Endothelial cell of umbilical vein (primary cell): Measurements from ENCODE around the gene TSPY9. TPM values are rescaled to one million over a fixed set of nuclear protein-coding genes. Genes with fewer than 3 reads are reported as not detected.
"Not testable (repeated sequence)": the region's sequence is repeated elsewhere in the genome, so short reads cannot be mapped to it uniquely, and the experiment has no call there.

Experiments
- Bru-seq: library from RNA; stranded (reverse); fragments of 400-500 nt; gene quantifications from one replicate; lab custom pipeline; 2021; lab: Mats Ljungman, UMichigan
- BruChase-seq, 2 experiments: library from RNA; stranded (reverse); fragments of 400-500 nt; gene quantifications; one replicate each; lab custom pipeline; 2021; lab: Mats Ljungman, UMichigan
- BruUV-seq: library from RNA; stranded (reverse); fragments of 400-500 nt; replicated peaks from 2 replicates; lab custom pipeline; 2021; lab: Mats Ljungman, UMichigan
- CTCF ChIA-PET: fragments of 300-600, 350-600 bp; sonication (Branson Sonifier 250); formaldehyde crosslinking; loops from one replicate; lab custom pipeline; 2021; ENCODE audit warnings: antibody characterized with exemption, inconsistent platforms; lab: Charles Lee
- POLR2A ChIA-PET: fragments of 300-600, 350-600 bp; sonication (Branson Sonifier 250); formaldehyde crosslinking; loops from one replicate; lab custom pipeline; 2021; ENCODE audit warnings: antibody characterized with exemption, inconsistent platforms; lab: Charles Lee
- DNase-seq: peaks from one replicate; pipeline ENCODE4 v3.0.0-alpha.2; 2011; ENCODE audit warnings: low read depth, low spot score
- FAIRE-seq: peaks from 2 replicates; lab custom pipeline; 2011; peaks lifted over from hg19 to GRCh38; lab: Jason Lieb, UNC
- H2AFZ ChIP-seq: 2 replicates; pipeline ENCODE4 v1.6.0; 2012; ENCODE audit warnings: low read depth, low read length, control low read depth, inconsistent platforms
- H3K27ac ChIP-seq: 2 replicates; pipeline ENCODE4 v1.5.1; 2011; ENCODE audit warnings: low read depth, mild to moderate bottlenecking, control low read depth, low read length, moderate library complexity; ENCODE audit not compliant: insufficient read depth
- H3K27me3 ChIP-seq, 2 experiments: 2 replicates each; pipeline versions ENCODE4 v1.6.0 to v1.6.1; 2011; ENCODE audit warnings: low read length in 2 of 2, mixed read lengths in 1 of 2; ENCODE audit not compliant: control insufficient read depth in 2 of 2, insufficient read depth in 2 of 2
- H3K36me3 ChIP-seq, 2 experiments: 2 replicates in 1 of 2; 3 replicates in 1 of 2; pipeline ENCODE4 v1.5.1; 2011; ENCODE audit warnings: low read length in 2 of 2, mild to moderate bottlenecking in 1 of 2, moderate library complexity in 1 of 2; ENCODE audit not compliant: control insufficient read depth in 2 of 2, insufficient read depth in 2 of 2; ENCODE audit errors: extremely low read depth in 1 of 2
- H3K4me1 ChIP-seq: 3 replicates; pipeline ENCODE4 v1.5.1; 2011; ENCODE audit warnings: mild to moderate bottlenecking, low read length; ENCODE audit not compliant: control insufficient read depth, insufficient read depth; ENCODE audit errors: extremely low read depth
- H3K4me2 ChIP-seq: 2 replicates; pipeline ENCODE4 v1.6.1; 2011; ENCODE audit warnings: low read length, control low read depth, mixed read lengths; ENCODE audit not compliant: insufficient read depth
- H3K4me3 ChIP-seq, 3 experiments: fragments of 200-600 bp in 1 of 3; sonication (generic), shearing (Covaris generic) in 1 of 3; replicated peaks in 1 of 3; 2 replicates each; pipeline ENCODE4 v1.5.1; 2011 to 2016; ENCODE audit warnings: control low read depth in 3 of 3, low read length in 3 of 3, mild to moderate bottlenecking in 2 of 3, inconsistent platforms in 1 of 3, low read depth in 1 of 3, moderate library complexity in 1 of 3; ENCODE audit not compliant: insufficient read depth in 1 of 3
- H3K79me2 ChIP-seq: 2 replicates; pipeline ENCODE4 v1.6.0; 2012; ENCODE audit warnings: low read length, inconsistent platforms; ENCODE audit not compliant: control insufficient read depth, insufficient read depth
- H3K9ac ChIP-seq: replicated peaks from 2 replicates; pipeline ENCODE3; 2011; ENCODE audit warnings: low read length, control low read depth; ENCODE audit not compliant: insufficient read depth; ENCODE audit errors: extremely low read depth
- H3K9me1 ChIP-seq: replicated peaks from 3 replicates; pipeline ENCODE4 v1.6.0; 2011; ENCODE audit warnings: mild to moderate bottlenecking, low read length; ENCODE audit not compliant: control insufficient read depth, insufficient read depth; ENCODE audit errors: extremely low read depth
- H3K9me3 ChIP-seq: replicated peaks from 2 replicates; pipeline ENCODE4 v1.5.1; 2012; ENCODE audit warnings: low read length, inconsistent platforms; ENCODE audit not compliant: control insufficient read depth, insufficient read depth
- H4K20me1 ChIP-seq: replicated peaks from 2 replicates; pipeline ENCODE3; 2011; ENCODE audit warnings: mild to moderate bottlenecking, low read length; ENCODE audit not compliant: control insufficient read depth, insufficient read depth; ENCODE audit errors: extremely low read depth
- dilution Hi-C: fragments of 300-500 bp; cut with MboI; formaldehyde crosslinking; loops from one replicate; pipeline ENCODE4 v1.15.0; 2019; ENCODE audit warnings: low sequenced_read_pairs; ENCODE audit not compliant: extremely low pct_ligation_motif_present
- intact Hi-C: fragments of 100-400 bp; cut with micrococcal nuclease; formaldehyde crosslinking; loops from one replicate; pipeline ENCODE4 v1.10.0; 2022
- long read RNA-seq: library from polyadenylated mRNA; stranded (forward); transcript quantifications from one replicate; pipeline ENCODE4 v2.0.0, GENCODE V29; 2021
- polyA minus RNA-seq, 3 experiments: library from RNA; depleted of rRNA, polyadenylated mRNA; stranded (reverse); fragments of >200 nt; gene quantifications; 1 replicate in 1 of 3; 2 replicates in 2 of 3; pipeline ENCODE4 v1.2.3, GENCODE V29; 2011
- polyA plus RNA-seq, 4 experiments: library from polyadenylated mRNA; depleted of rRNA in 3 of 4; stranded (reverse) in 3 of 4; unstranded in 1 of 4; fragments of >200 nt; gene quantifications; 2 replicates each; pipeline versions ENCODE4 v1.2.1 to v1.2.3, GENCODE V29; 2011 to 2012; ENCODE audit warnings: missing spikeins in 1 of 4
- total RNA-seq: library from RNA; stranded (reverse); gene quantifications from 2 replicates; pipeline ENCODE4 v1.2.3, GENCODE V29; 2021

Gene TSPY9
- total RNA-seq (not detected in 2 replicates), polyA plus RNA-seq (not detected in 2 replicates), polyA minus RNA-seq (not detected in 2 replicates), Bru-seq, nascent RNA (not detected), BruChase-seq, experiment 1, labeled RNA remaining after a 6-hour chase (not detected), BruChase-seq, experiment 2, labeled RNA remaining after a 2-hour chase (not detected)
- polyA plus RNA-seq (2011; cell fraction: cytosol; rRNA removed), result not detected in 2 replicates
- not detected in 2 replicates for polyA plus RNA-seq (2011; cell fraction: nucleus; rRNA removed)
- not detected in 2 replicates for polyA plus RNA-seq (2012)
- not detected for polyA minus RNA-seq (2011; cell fraction: cytosol; rRNA and poly(A)+ RNA removed)
- not detected in 2 replicates for polyA minus RNA-seq (2011; cell fraction: nucleus; rRNA and poly(A)+ RNA removed)
- long read RNA-seq, result 0 reads

GRCh38 chrY:9486967-9487366, at the start of gene TSPY9:
Gene TSPY9 (plus strand): TSS chrY:9487267. CDS start chrY:9487313, 46 bp downstream.
- dilution Hi-C loops, H3K9ac ChIP-seq, FAIRE-seq, H3K79me2 ChIP-seq, H3K4me1 ChIP-seq, H3K9me3 ChIP-seq, H3K4me3 ChIP-seq, H3K27ac ChIP-seq, POLR2A ChIA-PET, H4K20me1 ChIP-seq, H3K4me2 ChIP-seq, intact Hi-C loops, H2AFZ ChIP-seq, DNase-seq, H3K36me3 ChIP-seq, H3K9me1 ChIP-seq, H3K27me3 ChIP-seq, BruUV-seq, CTCF ChIA-PET: not testable (repeated sequence)

GRCh38 chrY:9466655-9467054, 20.4 kb upstream of the TSPY9 start, which contains the start of gene TSPY1:
Gene TSPY1 (plus strand): TSS chrY:9466955. CDS start chrY:9467001, 46 bp downstream.
- H3K9me1 ChIP-seq, dilution Hi-C loops, FAIRE-seq, POLR2A ChIA-PET, intact Hi-C loops, H3K4me2 ChIP-seq, H4K20me1 ChIP-seq, H3K27ac ChIP-seq, CTCF ChIA-PET, H3K4me3 ChIP-seq, H3K9ac ChIP-seq, H3K4me1 ChIP-seq, H3K9me3 ChIP-seq, H3K79me2 ChIP-seq, H3K27me3 ChIP-seq, H2AFZ ChIP-seq, BruUV-seq, H3K36me3 ChIP-seq, DNase-seq: not testable (repeated sequence)

- H3K4me2 ChIP-seq, DNase-seq, H3K4me1 ChIP-seq, H3K9me1 ChIP-seq, H3K4me3 ChIP-seq, POLR2A ChIA-PET, FAIRE-seq, H4K20me1 ChIP-seq, H2AFZ ChIP-seq, H3K9me3 ChIP-seq, H3K79me2 ChIP-seq, intact Hi-C loops, dilution Hi-C loops, CTCF ChIA-PET, H3K27me3 ChIP-seq, H3K9ac ChIP-seq, H3K36me3 ChIP-seq, BruUV-seq, H3K27ac ChIP-seq: not testable (repeated sequence)
Observed at GRCh38 chrY:9504396-9504795, 17.3 kb downstream of the TSPY9 start.

GRCh38 chrY:9516287-9516686, 29.2 kb downstream of the TSPY9 start:
- BruUV-seq, dilution Hi-C loops, DNase-seq, H3K9me3 ChIP-seq, intact Hi-C loops, H3K4me3 ChIP-seq, POLR2A ChIA-PET, H3K27ac ChIP-seq, H3K4me2 ChIP-seq, H2AFZ ChIP-seq, H3K79me2 ChIP-seq, FAIRE-seq, H3K4me1 ChIP-seq, H3K9me1 ChIP-seq, H4K20me1 ChIP-seq, H3K9ac ChIP-seq, CTCF ChIA-PET, H3K36me3 ChIP-seq, H3K27me3 ChIP-seq: not testable (repeated sequence)
